Tibial nerve (tissue), 4 donors: ENCODE data around the gene SLC2A3.
"Not testable (repeated sequence)": the region's sequence is repeated elsewhere in the genome, so short reads cannot be mapped to it uniquely, and the experiment has no call there.

Experiments used
- EP300 ChIP-seq, 2 donors: sonication (generic); formaldehyde crosslinking; IDR thresholded peaks; one replicate each; pipeline ENCODE4 v1.6.1; 2017; ENCODE audit warnings: antibody characterized with exemption in 2 of 2, mild to moderate bottlenecking in 1 of 2
- TF ChIP-seq, protein P1 (sequence below), 5 experiments: fragments of 200-600 bp in 3 of 5; fragments of 450-650 bp in 2 of 5; sonication (generic) in 3 of 5; IDR thresholded peaks; one replicate each; pipeline ENCODE4 v1.5.1; 2016 to 2019; ENCODE audit warnings: antibody characterized with exemption in 5 of 5, mild to moderate bottlenecking in 3 of 5, moderate library complexity in 2 of 5

DNA sequence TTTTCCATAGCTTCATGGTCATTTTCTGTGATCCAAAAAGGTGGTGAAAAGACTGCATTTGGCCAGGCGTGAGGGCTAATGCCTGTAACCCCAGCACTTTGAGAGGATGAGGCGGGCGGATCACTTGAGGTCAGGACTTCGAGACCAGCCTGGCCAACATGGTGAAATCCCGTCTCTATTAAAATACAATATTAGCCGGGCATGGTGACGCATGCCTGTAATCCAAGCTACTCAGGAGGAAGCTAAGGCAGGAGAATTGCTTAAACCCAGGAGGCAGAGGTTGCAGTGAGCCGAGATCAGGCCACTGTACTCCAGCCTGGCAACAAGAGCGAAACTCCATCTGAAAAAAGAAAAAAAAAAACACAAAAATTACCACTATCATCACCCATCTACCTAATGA, 28.7 kb upstream of the SLC2A3 start:
- TF ChIP-seq, protein P1, sequence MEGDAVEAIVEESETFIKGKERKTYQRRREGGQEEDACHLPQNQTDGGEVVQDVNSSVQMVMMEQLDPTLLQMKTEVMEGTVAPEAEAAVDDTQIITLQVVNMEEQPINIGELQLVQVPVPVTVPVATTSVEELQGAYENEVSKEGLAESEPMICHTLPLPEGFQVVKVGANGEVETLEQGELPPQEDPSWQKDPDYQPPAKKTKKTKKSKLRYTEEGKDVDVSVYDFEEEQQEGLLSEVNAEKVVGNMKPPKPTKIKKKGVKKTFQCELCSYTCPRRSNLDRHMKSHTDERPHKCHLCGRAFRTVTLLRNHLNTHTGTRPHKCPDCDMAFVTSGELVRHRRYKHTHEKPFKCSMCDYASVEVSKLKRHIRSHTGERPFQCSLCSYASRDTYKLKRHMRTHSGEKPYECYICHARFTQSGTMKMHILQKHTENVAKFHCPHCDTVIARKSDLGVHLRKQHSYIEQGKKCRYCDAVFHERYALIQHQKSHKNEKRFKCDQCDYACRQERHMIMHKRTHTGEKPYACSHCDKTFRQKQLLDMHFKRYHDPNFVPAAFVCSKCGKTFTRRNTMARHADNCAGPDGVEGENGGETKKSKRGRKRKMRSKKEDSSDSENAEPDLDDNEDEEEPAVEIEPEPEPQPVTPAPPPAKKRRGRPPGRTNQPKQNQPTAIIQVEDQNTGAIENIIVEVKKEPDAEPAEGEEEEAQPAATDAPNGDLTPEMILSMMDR (IDR thresholded peaks at IDR 0.05): not testable (repeated sequence)
- TF ChIP-seq EP300 (IDR thresholded peaks at IDR 0.05): not testable (repeated sequence)
